Colon (tissue), 2 donors: ENCODE data around the gene OR4D2.

Experiments used
- FAIRE-seq: peaks from 2 replicates; lab custom pipeline; 2012; peaks lifted over from hg19 to GRCh38; lab: Jason Lieb, UNC
- donor health status: control.
- donor health status: control.

The OR4D2 gene

DNA sequence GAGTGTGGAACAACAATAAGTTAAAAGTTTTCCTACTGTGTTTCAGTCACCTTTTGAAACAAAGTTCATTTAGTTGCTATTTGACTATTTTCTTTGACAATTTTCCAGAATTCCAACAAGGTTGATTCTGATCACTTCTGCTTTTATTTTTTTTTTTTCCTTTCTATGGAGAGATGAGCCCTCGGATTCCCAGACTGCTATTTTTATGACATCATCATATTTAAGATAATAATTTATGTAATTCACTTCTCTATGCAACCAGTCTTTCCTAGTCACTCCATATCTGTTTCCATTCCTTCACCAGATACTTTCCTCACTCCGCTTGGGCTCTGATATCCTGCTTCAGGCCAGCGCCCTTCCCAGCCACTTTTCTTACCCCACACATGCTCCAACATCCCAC is 8.1 kb downstream of the OR4D2 start:
- no peak for FAIRE-seq

DNA sequence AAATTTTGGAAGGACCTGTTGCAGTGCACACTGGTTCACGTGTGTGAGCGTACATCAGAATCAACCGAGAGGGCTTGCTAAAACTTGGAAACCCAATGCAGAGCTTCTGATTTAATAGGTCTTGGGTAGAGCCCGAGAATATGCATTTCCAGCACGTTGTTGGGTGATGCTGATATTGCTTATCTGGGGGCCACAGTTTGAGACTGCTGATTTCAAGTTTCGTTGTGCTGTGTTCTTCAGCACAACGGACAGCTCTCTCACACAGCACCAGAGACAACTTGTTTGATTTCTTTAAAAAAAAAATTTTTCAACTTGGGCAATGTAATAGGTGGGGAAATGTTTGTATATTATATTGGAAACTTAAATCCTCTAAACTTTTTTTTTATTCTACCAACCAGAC is 9.4 kb downstream of the OR4D2 start:
- FAIRE-seq: no peak

DNA sequence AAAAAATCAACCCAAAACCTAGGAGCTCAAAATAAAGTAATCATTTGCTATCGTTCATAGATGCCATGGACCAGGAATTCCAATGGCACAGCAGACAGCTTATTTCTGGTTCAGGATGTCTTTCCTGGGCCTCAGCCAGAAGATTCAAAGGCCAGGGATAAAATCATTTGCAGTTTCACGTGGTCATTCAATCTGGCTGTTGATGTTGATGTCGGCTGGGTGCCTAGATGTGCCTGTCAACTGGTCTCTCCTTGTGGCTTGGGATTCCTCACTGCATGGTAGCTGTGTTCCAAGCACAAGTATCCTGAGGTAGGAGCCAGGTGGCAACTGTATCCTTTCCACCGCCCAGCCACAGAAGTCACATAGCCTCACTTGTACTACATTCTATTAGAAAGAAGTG is 15.0 kb downstream of the OR4D2 start:
- FAIRE-seq: no peak

GRCh38 chr17:58183514-58183913 is 16.7 kb downstream of the OR4D2 start:
- FAIRE-seq: no peak

- FAIRE-seq: no peak
Measured at GRCh38 chr17:58184308-58184985, 17.7 kb downstream of the OR4D2 start.

GRCh38 chr17:58184986-58185761 is 18.4 kb downstream of the OR4D2 start:
- FAIRE-seq: no peak

DNA sequence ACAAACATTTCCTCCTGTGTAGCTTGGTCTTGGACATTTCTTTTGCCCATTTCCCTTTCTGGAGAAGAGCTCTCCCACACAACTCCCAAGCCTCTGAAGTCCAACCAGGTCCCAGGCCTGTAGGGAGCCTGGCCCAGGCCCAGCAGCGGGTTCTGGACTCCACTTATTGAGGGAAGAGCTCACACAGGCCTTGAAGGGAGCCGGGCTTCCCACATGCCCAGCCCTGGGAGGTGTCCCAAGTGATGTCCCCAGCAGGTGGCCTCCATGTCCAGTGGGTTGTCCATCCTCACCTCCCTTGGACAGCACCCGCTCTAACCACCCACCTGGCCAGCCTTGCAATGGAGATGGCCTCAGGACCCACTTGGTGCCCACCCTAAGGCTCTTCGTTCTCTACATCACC is 19.8 kb downstream of the OR4D2 start:
- no peak for FAIRE-seq

GRCh38 chr17:58187063-58187462 is 20.3 kb downstream of the OR4D2 start:
- FAIRE-seq: no peak

DNA sequence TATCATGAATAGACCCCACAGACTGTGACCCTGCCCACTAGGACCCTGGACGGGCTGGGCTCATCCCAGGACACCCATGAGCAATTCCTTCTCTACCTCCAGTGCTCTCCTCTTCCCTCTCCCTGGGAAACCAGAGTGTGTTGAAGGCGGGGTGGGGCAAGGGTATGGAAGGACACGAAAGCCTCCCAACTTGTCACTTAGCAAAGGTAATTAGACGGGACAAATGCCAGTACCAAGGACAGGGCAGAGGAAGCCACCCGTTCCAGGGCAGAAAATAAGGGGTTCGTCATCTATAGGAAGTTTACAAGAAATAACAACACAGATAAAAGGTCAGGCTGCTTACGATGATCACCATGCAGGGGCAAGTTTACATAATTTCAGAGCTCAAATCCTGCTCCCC is 20.9 kb downstream of the OR4D2 start:
- FAIRE-seq: no peak

GRCh38 chr17:58189436-58190146 is 22.8 kb downstream of the OR4D2 start:
- FAIRE-seq: no peak

DNA sequence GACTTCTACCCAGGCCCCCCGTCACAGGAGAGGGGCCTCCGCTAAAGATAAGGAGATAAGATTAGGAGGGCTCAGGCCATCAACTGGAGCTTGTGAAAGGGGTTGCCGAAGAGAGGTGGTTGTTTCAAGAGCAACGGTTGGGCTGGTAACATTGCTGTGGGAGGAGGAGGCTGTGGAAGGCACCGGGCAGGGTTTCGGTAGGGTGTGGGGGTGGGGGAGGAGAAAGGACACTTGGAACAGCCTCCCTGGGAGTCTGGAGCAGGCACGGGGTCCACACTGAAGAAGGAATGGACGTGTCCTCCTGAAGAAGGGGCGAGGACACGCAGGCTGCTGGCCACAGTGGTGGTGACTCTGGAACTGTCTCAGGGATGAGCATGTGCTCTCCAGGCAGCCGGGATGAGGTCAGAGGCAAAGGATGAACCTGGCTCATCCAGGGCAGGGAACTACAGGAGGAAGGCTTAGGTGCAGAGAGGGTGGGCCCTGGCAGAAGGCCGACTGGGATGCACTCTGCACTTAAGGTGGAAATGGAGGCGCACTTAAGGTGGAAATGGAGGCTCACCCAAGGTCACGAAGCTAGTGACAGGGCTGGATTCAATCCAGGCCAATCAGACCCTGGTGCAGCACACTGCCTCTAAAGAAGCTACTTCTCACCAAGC is 24.6 kb downstream of the OR4D2 start:
- FAIRE-seq: no peak

DNA sequence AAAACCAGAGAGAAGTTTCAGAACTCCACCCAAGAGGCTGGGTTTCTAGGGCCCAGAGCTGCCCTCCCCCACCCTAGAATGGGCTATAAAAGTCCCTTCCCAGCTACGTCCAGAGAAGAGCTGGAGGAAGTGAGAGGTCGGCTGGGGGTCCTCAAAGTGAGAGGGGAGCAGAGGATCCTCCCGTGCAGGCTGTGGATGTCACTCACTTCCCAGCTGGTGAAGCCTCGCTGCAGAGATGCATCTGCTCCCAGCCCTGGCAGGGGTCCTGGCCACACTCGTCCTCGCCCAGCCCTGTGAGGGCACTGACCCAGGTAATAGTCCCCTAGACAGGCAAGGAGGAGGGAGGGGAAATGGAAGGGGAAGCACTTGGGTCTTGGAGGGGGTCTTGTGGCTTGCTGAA is 25.8 kb downstream of the OR4D2 start, which contains the start of gene EPX:
Gene EPX, plus strand, starts transcription at position 115 of the 400 bp plus-strand sequence. Its CDS starts 121 bp downstream, at position 236.
- FAIRE-seq: no peak

DNA sequence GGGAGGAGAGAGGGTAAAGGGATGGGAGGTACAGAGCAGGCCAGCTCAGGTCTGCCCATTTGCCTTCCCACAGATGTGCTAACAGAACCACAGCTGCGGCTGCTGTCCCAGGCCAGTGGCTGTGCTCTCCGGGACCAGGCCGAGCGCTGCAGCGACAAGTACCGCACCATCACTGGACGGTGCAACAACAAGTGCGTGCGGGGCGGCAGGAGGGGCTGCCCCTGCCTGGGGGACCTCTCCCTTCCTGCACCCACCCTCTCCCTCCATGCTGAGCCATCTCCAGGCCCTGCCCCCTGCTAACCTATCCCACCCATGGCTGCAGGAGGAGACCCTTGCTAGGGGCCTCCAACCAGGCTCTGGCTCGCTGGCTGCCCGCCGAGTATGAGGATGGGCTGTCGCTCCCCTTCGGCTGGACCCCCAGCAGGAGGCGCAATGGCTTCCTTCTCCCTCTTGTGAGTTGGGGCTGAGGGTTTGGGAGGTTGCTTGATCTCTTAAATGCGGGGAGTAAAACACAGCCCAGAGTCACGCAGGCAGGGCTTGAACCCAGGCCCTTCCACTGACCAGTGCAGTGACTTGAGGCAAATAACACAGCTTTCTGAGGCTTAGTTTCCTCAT is 27.0 kb downstream of the OR4D2 start:
- FAIRE-seq: no peak

DNA sequence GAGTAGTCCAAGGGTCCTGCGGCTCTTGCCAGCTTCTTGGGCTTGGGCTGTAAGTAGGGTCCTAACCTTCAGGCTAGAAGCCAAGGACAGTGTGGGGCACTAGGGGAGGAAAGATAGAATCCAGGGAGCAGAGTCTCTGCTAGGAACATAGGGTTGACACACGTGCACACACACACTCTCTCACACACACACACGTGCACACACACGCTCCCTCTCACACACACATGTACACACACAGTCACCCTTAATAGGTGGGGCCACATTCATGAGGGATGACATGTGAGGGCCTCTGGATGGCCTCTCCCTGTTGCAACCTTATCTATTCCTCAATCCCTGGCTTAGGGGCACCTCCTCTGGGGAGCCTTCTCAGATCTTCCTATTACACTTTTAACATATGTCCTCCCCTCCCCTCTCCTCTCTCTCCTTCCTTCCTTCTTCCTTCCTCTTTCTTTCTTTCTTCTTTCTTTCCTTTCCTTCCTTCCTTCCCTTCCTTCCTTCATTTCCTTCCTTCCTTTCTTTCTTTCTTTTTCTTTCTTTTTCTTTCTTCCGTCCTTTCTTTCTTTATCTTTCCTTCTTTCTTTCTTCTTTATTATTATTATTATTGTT is 28.8 kb downstream of the OR4D2 start:
- FAIRE-seq: no peak

GRCh38 chr17:58196610-58197009 is 29.8 kb downstream of the OR4D2 start:
- FAIRE-seq: no peak

GRCh38 chr17:58200024-58200633 is 33.3 kb downstream of the OR4D2 start:
- no peak for FAIRE-seq

DNA sequence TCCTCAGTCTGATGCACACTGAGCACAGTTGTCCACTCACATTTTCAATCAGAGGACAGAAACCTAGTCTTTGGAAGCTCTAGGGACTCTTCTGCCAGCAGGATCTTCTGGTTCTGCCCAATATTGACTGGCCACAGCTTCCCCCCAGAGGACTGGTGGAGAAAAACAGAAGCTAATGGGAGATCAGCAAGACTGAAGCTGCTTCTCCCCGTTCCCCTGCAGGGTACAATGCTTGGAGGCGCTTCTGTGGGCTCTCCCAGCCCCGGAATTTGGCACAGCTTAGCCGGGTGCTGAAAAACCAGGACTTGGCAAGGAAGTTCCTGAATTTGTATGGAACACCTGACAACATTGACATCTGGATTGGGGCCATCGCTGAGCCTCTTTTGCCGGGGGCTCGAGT is 36.1 kb downstream of the OR4D2 start:
- FAIRE-seq: no peak

DNA sequence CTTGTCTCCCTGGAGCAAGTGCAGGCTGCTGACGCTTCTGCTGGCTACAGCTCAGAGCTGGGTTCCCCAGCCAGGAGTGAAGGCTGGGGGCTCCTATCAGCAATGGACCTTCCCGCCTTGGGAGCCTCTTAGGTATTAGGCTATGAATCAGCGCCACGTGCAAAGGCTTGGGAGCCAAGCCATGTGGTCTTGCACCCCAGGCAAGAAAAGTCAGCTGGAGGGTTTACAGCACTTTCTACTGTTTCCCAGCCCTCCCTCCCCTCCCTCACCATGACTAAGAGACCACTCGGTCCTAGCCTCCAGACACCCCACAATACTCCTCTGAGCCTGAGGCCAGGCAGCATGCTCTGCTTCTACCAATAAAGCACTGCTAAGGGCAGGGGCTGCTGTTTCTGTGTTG is 38.0 kb downstream of the OR4D2 start:
- FAIRE-seq: no peak

DNA sequence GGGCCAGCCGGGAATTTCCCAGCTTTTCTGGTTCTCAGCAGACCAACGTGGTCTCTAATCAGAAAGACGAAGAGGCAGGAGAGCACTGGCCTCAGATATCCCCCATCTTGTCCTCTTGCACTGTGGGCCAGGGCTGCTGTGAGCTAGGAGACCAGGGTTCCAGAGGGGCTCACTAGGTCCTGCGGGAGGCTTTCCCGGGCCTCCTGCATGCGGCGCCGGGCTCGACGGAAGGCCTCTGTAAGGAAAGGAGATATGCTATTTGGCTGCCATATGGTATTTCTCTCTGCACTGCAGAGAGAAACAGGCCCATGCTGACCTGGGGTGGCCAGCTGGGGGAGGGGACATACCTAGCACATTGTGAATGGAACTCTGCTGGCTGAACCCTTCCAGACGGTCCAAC is 39.2 kb downstream of the OR4D2 start:
- no peak for FAIRE-seq

DNA sequence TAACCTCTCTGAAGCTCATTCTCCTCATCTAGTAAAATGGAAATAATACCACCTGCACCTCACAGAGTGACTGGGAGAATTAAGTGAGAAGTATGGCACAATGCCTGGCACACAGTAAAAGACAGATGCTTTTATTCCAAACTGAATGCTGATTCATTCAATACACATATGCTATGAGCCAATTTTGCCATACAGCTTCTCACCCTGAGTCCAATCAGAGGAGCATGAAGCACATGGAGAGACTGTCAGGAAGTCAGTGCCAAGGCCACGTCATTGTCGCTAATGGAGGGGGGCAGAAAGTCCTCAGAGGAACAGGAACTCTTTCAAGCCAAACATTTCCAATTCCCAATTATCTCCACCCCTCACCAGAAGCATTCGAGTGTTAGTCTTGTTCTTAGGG is 40.7 kb downstream of the OR4D2 start:
- no peak for FAIRE-seq

- no peak for FAIRE-seq
Measured at GRCh38 chr17:58208344-58208743, 41.6 kb downstream of the OR4D2 start.
